Activated naive CD8-positive, alpha-beta T cell treated with anti-CD3 and anti-CD28 coated beads, Interleukin-2, amount 50 U/mL, for 24 hours (primary cell): ENCODE measurements around the gene DMRT1.

Experiments
- ATAC-seq: fragments of 150-1000 bp; cut with Tn5 transposase; one replicate; pipeline ENCODE4 v1.10.0; 2021
- DNase-seq: peaks from one replicate; pipeline ENCODE4 v3.0.0; 2021
- H3K27ac Mint-ChIP-seq: one replicate; pipeline ENCODE4 v1.8.0; 2021; ENCODE audit warnings: mild to moderate bottlenecking, mixed read lengths
- H3K27me3 Mint-ChIP-seq: one replicate; pipeline ENCODE4 v1.8.0; 2021; ENCODE audit warnings: mixed read lengths
- H3K36me3 Mint-ChIP-seq: one replicate; pipeline ENCODE4 v1.8.0; 2021; ENCODE audit warnings: low read depth, mixed read lengths
- H3K4me1 Mint-ChIP-seq: one replicate; pipeline ENCODE4 v1.8.0; 2021; ENCODE audit warnings: mixed read lengths
- H3K4me3 Mint-ChIP-seq: one replicate; pipeline ENCODE4 v1.8.0; 2021; ENCODE audit warnings: mild to moderate bottlenecking, moderate library complexity, mixed read lengths
- H3K9me3 Mint-ChIP-seq: one replicate; pipeline ENCODE4 v1.8.0; 2021; ENCODE audit warnings: mixed read lengths

DMRT1 gene

DNA sequence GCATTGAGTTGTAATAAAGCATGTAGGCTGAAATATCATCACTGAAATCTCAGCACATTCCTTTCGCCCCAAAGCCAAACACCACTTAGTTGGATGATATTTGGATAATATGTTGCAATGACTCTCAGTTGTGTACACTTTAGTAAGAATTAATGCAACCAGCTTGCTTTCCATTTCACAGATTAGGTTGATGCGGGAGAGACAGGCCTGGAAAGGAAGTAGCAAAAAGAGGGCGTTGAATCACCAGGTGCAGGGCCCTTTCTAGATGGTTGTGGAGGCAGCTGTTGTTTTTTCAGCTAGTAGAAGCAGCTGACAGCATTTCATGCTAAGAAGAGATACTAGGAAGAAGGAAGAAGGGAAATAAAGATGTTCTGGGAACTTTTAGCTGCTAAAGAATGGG lies 165.8 kb downstream of the DMRT1 start:
- Mint-ChIP-seq H3K9me3 (no peaks in the 10 kb centered on the region), H3K27me3 (peaks cover 33% of the 10 kb centered on the region), H3K4me1 (peaks cover 12% of the 10 kb centered on the region), H3K27ac (no peak overlapping the region), H3K36me3 (no peaks in the 10 kb centered on the region), H3K4me3 (no peak overlapping the region)
- DNase-seq = no peak
- no peak for ATAC-seq

DNA sequence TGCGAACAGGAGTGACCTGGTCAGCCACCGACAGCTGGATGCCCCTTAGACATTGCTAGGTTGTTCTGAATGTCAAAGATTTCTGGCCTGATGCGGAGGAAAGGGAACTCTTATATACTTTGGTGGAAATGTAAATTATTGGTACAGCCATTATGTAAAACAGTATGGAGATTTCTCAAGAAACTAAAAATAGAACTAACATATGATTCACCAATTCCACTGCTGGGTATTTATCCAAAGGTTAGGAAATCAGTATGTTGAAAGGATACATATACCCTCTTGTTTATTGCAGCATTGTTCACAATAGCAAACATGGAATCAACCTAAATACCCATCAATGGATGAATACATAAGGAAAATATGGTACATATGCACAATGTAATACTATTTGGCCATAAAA lies 166.7 kb downstream of the DMRT1 start:
- Mint-ChIP-seq H3K36me3 (no peaks in the 10 kb centered on the region), H3K9me3 (no peaks in the 10 kb centered on the region), H3K4me1 (peaks cover 12% of the 10 kb centered on the region), H3K27ac (no peak overlapping the region), H3K4me3 (no peak overlapping the region), H3K27me3 (peaks cover 34% of the 10 kb centered on the region)
- ATAC-seq = no peak
- no peak for DNase-seq

DNA sequence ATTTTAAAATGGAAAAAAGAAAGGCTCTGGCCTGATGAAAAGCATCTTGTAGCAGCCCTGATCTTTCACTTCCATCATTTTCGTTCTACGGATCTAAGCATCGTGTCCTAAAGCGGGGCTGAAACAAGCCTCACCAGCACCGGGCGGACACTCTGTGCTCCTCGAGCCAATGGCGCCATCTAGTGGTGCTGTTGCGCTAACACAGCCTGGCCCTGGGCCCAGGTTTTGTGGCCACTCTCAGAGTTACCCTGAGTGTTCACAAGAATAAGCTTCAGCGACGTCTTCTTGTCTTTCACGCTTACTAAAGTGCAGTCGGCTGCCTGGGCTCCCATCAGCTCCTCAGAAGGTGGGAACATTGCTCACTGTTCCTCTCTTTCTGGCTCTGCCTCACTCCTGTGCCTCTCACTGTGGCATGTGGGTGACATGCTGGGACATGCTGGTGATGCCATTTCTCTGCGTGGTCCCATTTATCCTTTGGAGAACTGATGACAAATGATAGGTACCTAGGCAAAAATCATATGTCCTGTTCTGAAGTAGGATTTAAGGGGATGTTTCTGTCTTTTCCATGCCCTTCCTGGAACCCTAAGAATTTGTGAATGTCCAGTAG lies 167.7 kb downstream of the DMRT1 start:
- peaks cover 33% of the 10 kb centered on the region for H3K27me3 Mint-ChIP-seq
- H3K27ac Mint-ChIP-seq = no peak overlapping the region
- peak; percentile 96 for ATAC-seq

DNA sequence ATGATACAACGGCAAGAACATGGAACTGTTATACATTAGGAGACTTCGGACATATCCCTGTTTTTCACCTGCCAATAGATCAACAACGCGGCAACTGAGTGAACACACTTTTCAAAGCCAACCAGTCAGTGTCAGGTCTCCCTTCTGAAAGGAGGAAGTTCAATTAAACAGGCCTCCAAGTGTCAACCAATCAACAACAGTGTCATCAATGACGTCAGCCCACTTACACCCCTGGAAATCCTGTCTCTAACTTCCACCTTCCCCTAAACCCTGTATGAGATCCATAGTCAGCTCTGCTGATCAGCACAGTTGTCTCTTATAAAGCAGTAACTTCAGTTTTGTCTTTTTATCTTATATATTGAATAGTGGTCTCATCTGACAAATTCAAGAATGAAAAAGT lies 171.5 kb downstream of the DMRT1 start:
- Mint-ChIP-seq H3K4me3 (no peak overlapping the region), H3K27me3 (peaks cover 26% of the 10 kb centered on the region), H3K36me3 (no peaks in the 10 kb centered on the region), H3K27ac (no peak overlapping the region), H3K9me3 (no peaks in the 10 kb centered on the region), H3K4me1 (peaks cover 9% of the 10 kb centered on the region)
- DNase-seq (no peak), ATAC-seq (no peak)

More for the DNA sequence above, 167.7 kb downstream of the DMRT1 start:
- Mint-ChIP-seq H3K9me3 (no peaks in the 10 kb centered on the region), H3K36me3 (no peaks in the 10 kb centered on the region), H3K4me3 (no peak overlapping the region), H3K4me1 (peaks cover 12% of the 10 kb centered on the region)
- peak; percentile 81 for DNase-seq

DNA sequence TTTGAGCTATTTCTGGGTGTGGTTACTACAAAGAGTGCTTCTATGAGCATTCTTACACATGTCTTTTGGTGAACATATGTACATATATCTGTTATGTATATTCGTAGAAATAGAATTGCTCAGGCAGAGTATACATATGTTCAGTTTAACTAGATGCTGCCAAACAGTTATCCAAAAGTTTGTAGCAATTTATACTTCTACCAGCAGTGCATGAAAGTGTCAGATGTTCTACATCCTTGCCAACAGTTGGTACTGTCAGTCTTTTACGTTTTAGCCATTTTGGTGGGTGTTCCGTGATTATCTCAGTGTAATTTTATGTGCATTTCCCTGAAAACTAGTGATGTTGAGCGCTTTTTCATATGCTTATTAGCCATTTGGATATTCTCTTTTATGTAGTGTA lies 172.7 kb downstream of the DMRT1 start:
- no peaks in the 10 kb centered on the region for H3K9me3 Mint-ChIP-seq
- DNase-seq (no peak), ATAC-seq (no peak)
- no peaks in the 10 kb centered on the region for H3K36me3 Mint-ChIP-seq
- H3K27me3 Mint-ChIP-seq = peaks cover 24% of the 10 kb centered on the region
- H3K4me1 Mint-ChIP-seq = no peaks in the 10 kb centered on the region
- H3K27ac Mint-ChIP-seq = no peak overlapping the region
- no peak overlapping the region for H3K4me3 Mint-ChIP-seq

DNA sequence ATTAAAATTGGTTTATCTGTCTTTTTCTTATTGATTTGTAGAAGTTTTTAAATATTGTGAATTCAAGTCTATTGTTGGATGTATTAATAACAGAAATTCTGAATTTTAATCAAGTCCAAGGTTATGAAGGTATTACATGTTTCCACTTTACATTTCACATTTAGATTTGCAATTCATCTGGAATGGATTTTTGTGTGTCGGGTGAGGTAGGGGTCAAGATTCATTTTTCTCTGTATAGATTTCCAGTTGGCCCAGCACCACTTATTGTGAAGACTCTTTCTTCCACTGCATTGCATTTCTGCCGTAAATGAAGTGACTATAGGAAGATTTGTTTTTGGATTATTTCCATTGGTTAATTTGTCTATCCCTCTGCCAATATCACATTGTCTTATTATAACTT lies 173.1 kb downstream of the DMRT1 start:
- H3K4me1 Mint-ChIP-seq = no peaks in the 10 kb centered on the region
- DNase-seq (no peak), ATAC-seq (no peak)
- H3K4me3 Mint-ChIP-seq = no peak overlapping the region
- no peaks in the 10 kb centered on the region for H3K9me3 Mint-ChIP-seq
- H3K36me3 Mint-ChIP-seq = no peaks in the 10 kb centered on the region
- peaks cover 24% of the 10 kb centered on the region for H3K27me3 Mint-ChIP-seq
- H3K27ac Mint-ChIP-seq = no peak overlapping the region

DNA sequence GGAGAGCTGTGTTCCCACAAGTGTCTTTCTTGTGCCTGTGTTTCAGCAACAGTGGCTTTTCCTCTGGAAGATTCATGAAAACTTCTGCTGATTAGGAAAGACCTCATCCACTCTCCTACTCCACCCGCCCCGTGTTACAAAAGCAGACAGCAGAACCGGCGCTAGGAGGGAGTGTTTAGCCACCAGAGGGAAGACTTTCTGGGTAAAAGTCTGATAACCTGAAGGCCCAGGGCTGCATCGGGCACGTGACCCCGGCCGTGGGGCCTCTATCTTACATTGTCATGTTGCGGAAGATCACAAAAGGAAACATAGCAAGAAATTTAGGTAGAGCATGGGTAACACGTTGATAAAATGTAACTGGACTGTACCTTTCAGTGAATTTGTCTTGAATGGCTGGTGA lies 176.6 kb downstream of the DMRT1 start:
- Mint-ChIP-seq H3K36me3 (no peaks in the 10 kb centered on the region), H3K4me3 (no peak overlapping the region), H3K27ac (no peak overlapping the region), H3K27me3 (peaks cover 29% of the 10 kb centered on the region), H3K9me3 (no peaks in the 10 kb centered on the region), H3K4me1 (no peaks in the 10 kb centered on the region)
- DNase-seq (no peak), ATAC-seq (peak; percentile 43)
